A673 (cell line): ENCODE data around the gene UBL5. TPM values are rescaled to one million over a fixed set of nuclear protein-coding genes. Genes with fewer than 3 reads are reported as not detected.

Experiments used
- BruUV-seq: library from RNA; stranded (reverse); fragments of 400-500 nt; replicated peaks from 2 replicates; lab custom pipeline; 2021; lab: Mats Ljungman, UMichigan
- CTCF ChIA-PET: fragments of 300-600 bp; sonication (Branson Sonifier 250); formaldehyde crosslinking; loops from one replicate; lab custom pipeline; 2022; ENCODE audit warnings: antibody characterized with exemption; lab: Charles Lee
- POLR2A ChIA-PET: fragments of 300-600 bp; sonication (Branson Sonifier 250); formaldehyde crosslinking; loops from one replicate; lab custom pipeline; 2022; ENCODE audit warnings: antibody characterized with exemption; ENCODE audit not compliant: low non-redundant PET; lab: Charles Lee
- DNase-seq: peaks from one replicate; pipeline ENCODE4 v3.0.0-alpha.2; 2015; ENCODE audit warnings: low spot score
- H3K27ac ChIP-seq: fragments of 200-600 bp; sonication (generic); 2 replicates; pipeline ENCODE4 v1.5.1; 2016; ENCODE audit warnings: mixed run types, low read depth, mild to moderate bottlenecking, mixed read lengths, antibody characterized with exemption, low read length; ENCODE audit not compliant: poor library complexity, severe bottlenecking
- H3K27me3 ChIP-seq: fragments of 200-600 bp; sonication (generic); replicated peaks from 2 replicates; pipeline ENCODE4 v1.6.1; 2017; ENCODE audit warnings: mixed run types, low read depth, mild to moderate bottlenecking, mixed read lengths, antibody characterized with exemption, low read length; ENCODE audit not compliant: insufficient read depth, poor library complexity
- H3K36me3 ChIP-seq: fragments of 200-600 bp; sonication (generic); 2 replicates; pipeline ENCODE4 v1.6.1; 2016; ENCODE audit warnings: mixed run types, mild to moderate bottlenecking, mixed read lengths, antibody characterized with exemption, low read length; ENCODE audit not compliant: insufficient read depth, poor library complexity, severe bottlenecking
- H3K4me1 ChIP-seq: fragments of 200-600 bp; sonication (generic); 2 replicates; pipeline ENCODE4 v1.6.1; 2017; ENCODE audit warnings: mixed run types, mild to moderate bottlenecking, mixed read lengths, antibody characterized with exemption, low read length; ENCODE audit not compliant: insufficient read depth, poor library complexity, severe bottlenecking
- H3K4me3 ChIP-seq: fragments of 200-600 bp; sonication (generic); 2 replicates; pipeline ENCODE4 v1.5.1; 2016; ENCODE audit warnings: low read depth, mixed run types, mild to moderate bottlenecking, mixed read lengths, low read length; ENCODE audit not compliant: poor library complexity, severe bottlenecking
- H3K9me3 ChIP-seq: fragments of 200-600 bp; sonication (generic); 2 replicates; pipeline ENCODE4 v1.6.1; 2016; ENCODE audit warnings: mixed run types, low read depth, mild to moderate bottlenecking, mixed read lengths, antibody characterized with exemption, low read length; ENCODE audit not compliant: poor library complexity, severe bottlenecking
- EZH2 ChIP-seq: fragments of 200-600 bp; sonication (generic); IDR thresholded peaks from 2 replicates; pipeline ENCODE4 v1.6.1; 2017; ENCODE audit warnings: borderline replicate concordance, low read depth, mild to moderate bottlenecking, mixed read lengths, antibody characterized with exemption, low read length; ENCODE audit not compliant: poor library complexity, severe bottlenecking
- intact Hi-C: fragments of 100-400 bp; cut with micrococcal nuclease; formaldehyde crosslinking; loops from one replicate; pipeline ENCODE4 v1.10.0; 2022; ENCODE audit not compliant: unreplicated experiment
- total RNA-seq: library from RNA; stranded (reverse); gene quantifications from 2 replicates; pipeline ENCODE4 v1.2.3, GENCODE V29; 2021
- TF ChIP-seq, protein P1 (sequence below): fragments of 300-800, 200-600 bp; sonication (generic); conservative IDR thresholded peaks from 2 replicates; pipeline ENCODE4 v1.5.1; 2017; ENCODE audit warnings: low read depth, mild to moderate bottlenecking, antibody characterized with exemption, low read length, moderate library complexity, mixed read lengths

The UBL5 gene
- total RNA-seq, 1 experiment from 2014 or later = 383 TPM

GRCh38 chr19:9806803-9807202 lies 20.9 kb upstream of the UBL5 start:
- intact Hi-C loops = no loop called here
- no peaks in the 10 kb centered on the region for H3K9me3 ChIP-seq
- POLR2A ChIA-PET = no interaction called here

GRCh38 chr19:9808855-9809824 lies 18.6 kb upstream of the UBL5 start:
- H3K9me3 ChIP-seq = no peaks in the 10 kb centered on the region
- no peaks in the 10 kb centered on the region for H3K4me1 ChIP-seq
- no peak for DNase-seq
- ChIA-PET POLR2A (interaction anchor here (0.5 kb wide), 1 partner anchor 25 kb away, joined by 5 read pairs; no protein-coding TSS in a partner anchor), CTCF (no interaction called here)
- H3K4me3 ChIP-seq = no peak overlapping the region
- no peaks in the 10 kb centered on the region for H3K27me3 ChIP-seq
- H3K36me3 ChIP-seq = peaks cover 5% of the 10 kb centered on the region
- no peak overlapping the region for H3K27ac ChIP-seq
- no TSS peak for BruUV-seq
- intact Hi-C loops = no loop called here
- no peak for TF ChIP-seq EZH2
- TF ChIP-seq, protein P1, sequence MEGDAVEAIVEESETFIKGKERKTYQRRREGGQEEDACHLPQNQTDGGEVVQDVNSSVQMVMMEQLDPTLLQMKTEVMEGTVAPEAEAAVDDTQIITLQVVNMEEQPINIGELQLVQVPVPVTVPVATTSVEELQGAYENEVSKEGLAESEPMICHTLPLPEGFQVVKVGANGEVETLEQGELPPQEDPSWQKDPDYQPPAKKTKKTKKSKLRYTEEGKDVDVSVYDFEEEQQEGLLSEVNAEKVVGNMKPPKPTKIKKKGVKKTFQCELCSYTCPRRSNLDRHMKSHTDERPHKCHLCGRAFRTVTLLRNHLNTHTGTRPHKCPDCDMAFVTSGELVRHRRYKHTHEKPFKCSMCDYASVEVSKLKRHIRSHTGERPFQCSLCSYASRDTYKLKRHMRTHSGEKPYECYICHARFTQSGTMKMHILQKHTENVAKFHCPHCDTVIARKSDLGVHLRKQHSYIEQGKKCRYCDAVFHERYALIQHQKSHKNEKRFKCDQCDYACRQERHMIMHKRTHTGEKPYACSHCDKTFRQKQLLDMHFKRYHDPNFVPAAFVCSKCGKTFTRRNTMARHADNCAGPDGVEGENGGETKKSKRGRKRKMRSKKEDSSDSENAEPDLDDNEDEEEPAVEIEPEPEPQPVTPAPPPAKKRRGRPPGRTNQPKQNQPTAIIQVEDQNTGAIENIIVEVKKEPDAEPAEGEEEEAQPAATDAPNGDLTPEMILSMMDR = no peak

More at GRCh38 chr19:9806803-9807202, 20.9 kb upstream of the UBL5 start:
- Histone ChIP-seq H3K4me3 (no peak overlapping the region), H3K27me3 (no peaks in the 10 kb centered on the region), H3K36me3 (peaks cover 5% of the 10 kb centered on the region), H3K27ac (no peak overlapping the region), H3K4me1 (no peaks in the 10 kb centered on the region)
- CTCF ChIA-PET = interaction anchor here (0.5 kb wide), 1 partner anchor 41 kb away, joined by 3 read pairs; no protein-coding TSS in a partner anchor
- no peak for DNase-seq
- TF ChIP-seq, protein P1 = no peak
- no peak for TF ChIP-seq EZH2
- BruUV-seq = no TSS peak

- DNase-seq = no peak
- Histone ChIP-seq H3K4me3 (no peak overlapping the region), H3K4me1 (no peaks in the 10 kb centered on the region), H3K27ac (no peak overlapping the region), H3K27me3 (no peaks in the 10 kb centered on the region), H3K36me3 (peaks cover 8% of the 10 kb centered on the region), H3K9me3 (no peaks in the 10 kb centered on the region)
- POLR2A ChIA-PET = no interaction called here
- intact Hi-C loops = no loop called here
- CTCF ChIA-PET = no interaction called here
- no TSS peak for BruUV-seq
- no peak for TF ChIP-seq EZH2
- TF ChIP-seq, protein P1 = no peak
Measured at GRCh38 chr19:9811139-9811538, 16.6 kb upstream of the UBL5 start.
